B cell (primary cell): Measurements from ENCODE around the gene EGLN2. TPM values are rescaled to one million over a fixed set of nuclear protein-coding genes. Genes with fewer than 3 reads are reported as not detected.
A peak's percentile ranks its signal among the peaks of the same experiment; 100 is the strongest.

Experiments used
- ATAC-seq: fragments of 200-7000 bp; cut with Tn5 transposase; one replicate; pipeline ENCODE4 v1.10.0; 2021; ENCODE audit warnings: low read depth, mild to moderate bottlenecking, moderate number of reproducible peaks, moderate library complexity
- CTCF ChIA-PET: fragments of 350-600 bp; sonication (Branson Sonifier 250); formaldehyde crosslinking; loops from one replicate; lab custom pipeline; 2021; ENCODE audit warnings: antibody characterized with exemption, inconsistent platforms; lab: Charles Lee
- POLR2A ChIA-PET: fragments of 350-600 bp; sonication (Branson Sonifier 250); formaldehyde crosslinking; loops from one replicate; lab custom pipeline; 2021; ENCODE audit warnings: antibody characterized with exemption; lab: Charles Lee
- DNase-seq: peaks from one replicate; pipeline ENCODE4 v3.0.0; 2013
- H2AFZ ChIP-seq: 2 replicates; pipeline ENCODE4 v1.6.1; 2012; ENCODE audit warnings: mild to moderate bottlenecking, low read depth, low read length; ENCODE audit not compliant: insufficient read depth, poor library complexity, severe bottlenecking
- H3K27ac ChIP-seq, 2 donors: 1 replicate in 1 of 2; 2 replicates in 1 of 2; pipeline ENCODE4 v1.5.1; 2012 to 2013; ENCODE audit warnings: low read length in 2 of 2, mild to moderate bottlenecking in 2 of 2, moderate library complexity in 1 of 2
- H3K27me3 ChIP-seq, 4 experiments: fragments of 200-600 bp in 1 of 4; sonication (generic) in 1 of 4; replicated peaks in 1 of 4; 1 replicate in 2 of 4; 2 replicates in 2 of 4; pipeline versions ENCODE4 v1.6.1 to v1.7.0; 2013 to 2016; ENCODE audit warnings: low read length in 3 of 4, mild to moderate bottlenecking in 2 of 4, mixed read lengths in 1 of 4, moderate library complexity in 1 of 4; ENCODE audit not compliant: insufficient read depth in 4 of 4, control insufficient read depth in 3 of 4; ENCODE audit errors: control extremely low read depth in 1 of 4
- H3K36me3 ChIP-seq, 2 experiments: replicated peaks in 1 of 2; 1 replicate in 1 of 2; 2 replicates in 1 of 2; pipeline versions ENCODE4 v1.6.1 to v1.7.1; 2013; ENCODE audit warnings: low read length in 1 of 2; ENCODE audit not compliant: insufficient read depth in 2 of 2, control insufficient read depth in 1 of 2; ENCODE audit errors: control extremely low read depth in 1 of 2, extremely low read depth in 1 of 2
- H3K4me1 ChIP-seq, 2 donors: fragments of 200-600 bp in 1 of 2; sonication (generic) in 1 of 2; 1 replicate in 1 of 2; 2 replicates in 1 of 2; pipeline versions ENCODE4 v1.5.1 to v1.6.1; 2013 to 2017; ENCODE audit warnings: low read length in 2 of 2; ENCODE audit not compliant: control insufficient read depth in 2 of 2, insufficient read depth in 2 of 2
- H3K4me2 ChIP-seq: replicated peaks from 2 replicates; pipeline ENCODE3; 2012; ENCODE audit warnings: mild to moderate bottlenecking, low read depth, low read length; ENCODE audit not compliant: poor library complexity, severe bottlenecking
- H3K4me3 ChIP-seq, 5 experiments: fragments of 200-600 bp in 1 of 5; sonication (generic) in 1 of 5; 1 replicate in 3 of 5; 2 replicates in 2 of 5; pipeline versions ENCODE4 v1.5.1 to v1.7.0; 2011 to 2016; ENCODE audit warnings: low read length in 4 of 5, mild to moderate bottlenecking in 4 of 5, low read depth in 2 of 5, control low read depth in 1 of 5, moderate library complexity in 1 of 5; ENCODE audit not compliant: insufficient read depth in 1 of 5; ENCODE audit errors: control extremely low read depth in 1 of 5, extremely low read depth in 1 of 5
- H3K79me2 ChIP-seq: fragments of 200-600 bp; sonication (generic); one replicate; pipeline ENCODE4 v1.6.0; 2016; ENCODE audit warnings: low read length; ENCODE audit not compliant: control insufficient read depth, insufficient read depth
- H3K9ac ChIP-seq: fragments of 200-600 bp; sonication (generic); 2 replicates; pipeline ENCODE4 v1.6.1; 2017; ENCODE audit warnings: mild to moderate bottlenecking, low read length, moderate library complexity
- H3K9me3 ChIP-seq, 3 donors: one replicate each; pipeline versions ENCODE4 v1.6.1 to v1.7.1; 2013; ENCODE audit warnings: low read length in 2 of 3; ENCODE audit not compliant: control insufficient read depth in 2 of 3, insufficient read depth in 1 of 3; ENCODE audit errors: control extremely low read depth in 1 of 3
- H4K20me1 ChIP-seq: 2 replicates; pipeline ENCODE4 v1.6.0; 2012; ENCODE audit warnings: mild to moderate bottlenecking, low read length; ENCODE audit not compliant: insufficient read depth, control insufficient read depth, poor library complexity, severe bottlenecking
- H3K27ac Mint-ChIP-seq: one replicate; pipeline ENCODE4 v1.8.0; 2021; ENCODE audit warnings: mixed read lengths
- H3K27me3 Mint-ChIP-seq: one replicate; pipeline ENCODE4 v1.8.0; 2021; ENCODE audit warnings: mixed read lengths
- H3K4me1 Mint-ChIP-seq: one replicate; pipeline ENCODE4 v1.8.0; 2021; ENCODE audit warnings: mixed read lengths
- H3K4me3 Mint-ChIP-seq: one replicate; pipeline ENCODE4 v1.8.0; 2021; ENCODE audit warnings: mixed read lengths
- H3K9me3 Mint-ChIP-seq: one replicate; pipeline ENCODE4 v1.8.0; 2022; ENCODE audit warnings: mixed read lengths; ENCODE audit not compliant: insufficient read depth
- CTCF ChIP-seq: fragments of 200-600 bp; IDR thresholded peaks from one replicate; pipeline ENCODE4 v1.8.0; 2022; ENCODE audit warnings: antibody characterized with exemption, mild to moderate bottlenecking
- EZH2 ChIP-seq: IDR thresholded peaks from 2 replicates; pipeline ENCODE4 v1.6.1; 2012; ENCODE audit warnings: borderline replicate concordance, low read depth, mild to moderate bottlenecking, moderate library complexity, low read length; ENCODE audit not compliant: insufficient read depth, poor library complexity, severe bottlenecking
- WGBS: methylation state at CpG from one replicate; pipeline ENCODE4 v1.1.5; 2013; ENCODE audit warnings: missing lambda C conversion rate; ENCODE audit not compliant: insufficient coverage; 5-methylcytosine and 5-hydroxymethylcytosine counted together
- intact Hi-C: fragments of 100-400 bp; cut with micrococcal nuclease; formaldehyde crosslinking; loops from one replicate; pipeline ENCODE4 v1.10.0; 2022
- polyA plus RNA-seq: library from polyadenylated mRNA; depleted of rRNA; stranded (reverse); fragments of >200 nt; gene quantifications from 2 replicates; pipeline ENCODE4 v1.2.3, GENCODE V29; 2012
- total RNA-seq, 2 donors: library from RNA; stranded (reverse); fragments of 120-200 nt in 1 of 2; gene quantifications; 1 replicate in 1 of 2; 2 replicates in 1 of 2; pipeline versions ENCODE4 v1.2.3 to v1.2.4, GENCODE V29; 2013 to 2022

The EGLN2 gene
- total and polyA plus RNA-seq, 2 donors (not counting 1 experiment from before 2014, with no cell fraction given) = 130 to 178 TPM

GRCh38 chr19:40750874-40751537, 48.0 kb upstream of the EGLN2 start, which contains the start of gene SNRPA:
TSS of gene SNRPA (plus strand) at chr19:40751203. CDS start at chr19:40751409, 206 bp downstream.
- intact Hi-C loops = loop anchor here (1.0 to 5.0 kb wide), 8 partner anchors 26 to 511 kb away; partner anchors contain the start of genes COQ8B, HNRNPUL1 and NUMBL
- TF ChIP-seq EZH2 (no peak), CTCF (no peak)
- Mint-ChIP-seq H3K4me3 (peak within 1 kb of the TSS; percentile 93), H3K9me3 (no peaks in the 10 kb centered on the region), H3K4me1 (peaks cover 48% of the 10 kb centered on the region), H3K27ac (peak within 1 kb of the TSS; percentile 95), H3K27me3 (no peaks in the 10 kb centered on the region)
- Histone ChIP-seq H3K9me3 (no peaks in the 10 kb centered on the region), H3K27ac (peak within 1 kb of the TSS; percentile 94 to 97), H3K36me3 (peaks cover 7 to 16% of the 10 kb centered on the region in 2 experiments), H3K4me3 (peak within 1 kb of the TSS; percentile 86 to 98 (median 89)), H3K4me1 (peaks cover 37 to 61% of the 10 kb centered on the region in 2 donors), H3K9ac (peak within 1 kb of the TSS; percentile 96), H2AFZ (peak within 1 kb of the TSS; percentile 89), H3K4me2 (peak within 1 kb of the TSS; percentile 83), H3K79me2 (peaks cover 60% of the 10 kb centered on the region), H3K27me3 (no peaks in the 10 kb centered on the region), H4K20me1 (peaks cover 26% of the 10 kb centered on the region)
- POLR2A ChIA-PET = interaction anchor here (0.6 to 4.7 kb wide), 12 partner anchors 22 to 591 kb away, joined by 3 to 99 read pairs (median 8); partner anchors contain the start of genes COQ8B, EGLN2, ITPKC and MIA
- peak; percentile 62 for ATAC-seq
- WGBS = under 1% methylated on average over 46 of the region's 46 CpGs
- CTCF ChIA-PET = interaction anchor here (1.0 to 2.8 kb wide), 9 partner anchors 27 to 88 kb away, joined by 3 to 29 read pairs (median 8); partner anchors contain the start of genes COQ8B, EGLN2, ITPKC and RAB4B
- peak; percentile 99 for DNase-seq
